SU-DHL-6 (cell line): ENCODE data around the gene MICAL2.

Experiments used
- H2AFZ ChIP-seq: fragments of 200-600 bp; sonication (generic); 2 replicates; pipeline ENCODE4 v1.6.1; 2014; ENCODE audit warnings: low read depth, mild to moderate bottlenecking, moderate library complexity, mixed read lengths, antibody characterized with exemption, low read length; ENCODE audit not compliant: severe bottlenecking
- H3F3A ChIP-seq: fragments of 200-600 bp; shearing (Covaris generic); 2 replicates; pipeline ENCODE4 v1.6.0; 2016; ENCODE audit warnings: antibody characterized with exemption, mild to moderate bottlenecking; ENCODE audit not compliant: insufficient read depth
- H3K27ac ChIP-seq: fragments of 200-600 bp; sonication (generic); 2 replicates; pipeline ENCODE4 v1.5.1; 2016; ENCODE audit warnings: low read depth, mild to moderate bottlenecking, low read length, moderate library complexity, mixed read lengths
- H3K27me3 ChIP-seq: fragments of 200-600 bp; sonication (generic), shearing (Covaris generic); 2 replicates; pipeline ENCODE4 v1.6.0; 2014; ENCODE audit warnings: mild to moderate bottlenecking, low read length
- H3K36me3 ChIP-seq: fragments of 200-600 bp; sonication (generic); 2 replicates; pipeline ENCODE4 v1.6.1; 2014; ENCODE audit warnings: mild to moderate bottlenecking, low read length, mixed read lengths
- H3K4me2 ChIP-seq: fragments of 300-600, 200-600 bp; shearing (Covaris generic), sonication (generic); 2 replicates; pipeline ENCODE4 v1.6.0; 2014; ENCODE audit warnings: low read length, low read depth, mild to moderate bottlenecking; ENCODE audit not compliant: poor library complexity, severe bottlenecking
- H3K4me3 ChIP-seq: fragments of 200-600 bp; sonication (generic); 2 replicates; pipeline ENCODE4 v1.5.1; 2014; ENCODE audit warnings: antibody characterized with exemption, low read length, mild to moderate bottlenecking, mixed read lengths; ENCODE audit not compliant: insufficient read depth, poor library complexity, severe bottlenecking
- H3K79me2 ChIP-seq: fragments of 200-600 bp; sonication (generic); 2 replicates; pipeline ENCODE4 v1.6.1; 2014; ENCODE audit warnings: mild to moderate bottlenecking, low read length, moderate library complexity; ENCODE audit not compliant: insufficient read depth
- H3K9ac ChIP-seq: fragments of 200-600 bp; sonication (generic); 2 replicates; pipeline ENCODE4 v1.7.0; 2014; ENCODE audit warnings: mild to moderate bottlenecking, low read length
- H3K9me2 ChIP-seq: fragments of 200-600 bp; sonication (generic); replicated peaks from 2 replicates; pipeline ENCODE4 v1.6.1; 2014; ENCODE audit warnings: low read length; ENCODE audit not compliant: insufficient read depth
- H3K9me3 ChIP-seq: fragments of 200-600 bp; sonication (generic); 2 replicates; pipeline ENCODE4 v1.6.1; 2014; ENCODE audit warnings: low read length, mixed read lengths; ENCODE audit not compliant: insufficient read depth
- H4K20me1 ChIP-seq: fragments of 200-600 bp; sonication (generic); 2 replicates; pipeline ENCODE4 v1.6.1; 2014; ENCODE audit warnings: low read depth, mild to moderate bottlenecking, antibody characterized with exemption, low read length, moderate library complexity, mixed read lengths
- CTCF ChIP-seq: fragments of 200-600 bp; sonication (generic); IDR thresholded peaks from one replicate; pipeline ENCODE4 v1.5.1; 2017; ENCODE audit warnings: antibody characterized with exemption, mild to moderate bottlenecking, low read length, moderate library complexity; ENCODE audit not compliant: insufficient read depth, poor library complexity, severe bottlenecking
- EZH2phosphoT487 ChIP-seq: fragments of 200-600 bp; sonication (generic), shearing (Covaris generic); conservative IDR thresholded peaks from 2 replicates; pipeline ENCODE4 v1.6.1; 2018; ENCODE audit warnings: mild to moderate bottlenecking, antibody characterized with exemption, low read length, moderate library complexity, mixed read lengths

MICAL2 gene

GRCh38 chr11:12259956-12260355 is 149.6 kb downstream of the MICAL2 start:
- no peaks in the 10 kb centered on the region for H4K20me1 ChIP-seq
- H3K27me3 ChIP-seq: no peaks in the 10 kb centered on the region
- H3K4me2 ChIP-seq: no peak overlapping the region
- no peaks in the 10 kb centered on the region for H3K36me3 ChIP-seq
- no peaks in the 10 kb centered on the region for H3K79me2 ChIP-seq
- no peak overlapping the region for H2AFZ ChIP-seq
- no peaks in the 10 kb centered on the region for H3K9me2 ChIP-seq
- no peaks in the 10 kb centered on the region for H3F3A ChIP-seq
- no peaks in the 10 kb centered on the region for H3K9me3 ChIP-seq
- H3K27ac ChIP-seq: no peak overlapping the region
- H3K4me3 ChIP-seq: no peak overlapping the region
- no peak overlapping the region for H3K9ac ChIP-seq
- TF ChIP-seq CTCF: no peak
- TF ChIP-seq EZH2phosphoT487: no peak

GRCh38 chr11:12260731-12261521 is 150.5 kb downstream of the MICAL2 start:
- Histone ChIP-seq H3K4me2 (no peak overlapping the region), H3K36me3 (no peaks in the 10 kb centered on the region), H3F3A (no peaks in the 10 kb centered on the region), H4K20me1 (no peaks in the 10 kb centered on the region), H3K9ac (no peak overlapping the region), H3K4me3 (no peak overlapping the region), H3K9me2 (no peaks in the 10 kb centered on the region), H3K9me3 (no peaks in the 10 kb centered on the region), H2AFZ (no peak overlapping the region), H3K27me3 (no peaks in the 10 kb centered on the region), H3K27ac (no peak overlapping the region), H3K79me2 (no peaks in the 10 kb centered on the region)
- TF ChIP-seq CTCF (no peak), EZH2phosphoT487 (no peak)

- H4K20me1 ChIP-seq: no peaks in the 10 kb centered on the region
- no peaks in the 10 kb centered on the region for H3F3A ChIP-seq
- no peaks in the 10 kb centered on the region for H3K9me3 ChIP-seq
- no peaks in the 10 kb centered on the region for H3K9me2 ChIP-seq
- H2AFZ ChIP-seq: no peak overlapping the region
- H3K79me2 ChIP-seq: no peaks in the 10 kb centered on the region
- H3K4me2 ChIP-seq: no peak overlapping the region
- no peak overlapping the region for H3K27ac ChIP-seq
- no peaks in the 10 kb centered on the region for H3K36me3 ChIP-seq
- no peaks in the 10 kb centered on the region for H3K27me3 ChIP-seq
- no peak overlapping the region for H3K4me3 ChIP-seq
- no peak overlapping the region for H3K9ac ChIP-seq
- no peak for TF ChIP-seq CTCF
- TF ChIP-seq EZH2phosphoT487: no peak
These were observed 151.2 kb downstream of the MICAL2 start for GRCh38 chr11:12261551-12261950.
